CD1c-positive myeloid dendritic cell (primary cell): ENCODE data around the gene MPLKIP.
"Not testable (repeated sequence)": the region's sequence is repeated elsewhere in the genome, so short reads cannot be mapped to it uniquely, and the experiment has no call there.

Source experiments
- DNase-seq: peaks from one replicate; pipeline ENCODE4 v3.0.0-alpha.2; 2016; ENCODE audit errors: extremely low spot score

Gene MPLKIP

DNA sequence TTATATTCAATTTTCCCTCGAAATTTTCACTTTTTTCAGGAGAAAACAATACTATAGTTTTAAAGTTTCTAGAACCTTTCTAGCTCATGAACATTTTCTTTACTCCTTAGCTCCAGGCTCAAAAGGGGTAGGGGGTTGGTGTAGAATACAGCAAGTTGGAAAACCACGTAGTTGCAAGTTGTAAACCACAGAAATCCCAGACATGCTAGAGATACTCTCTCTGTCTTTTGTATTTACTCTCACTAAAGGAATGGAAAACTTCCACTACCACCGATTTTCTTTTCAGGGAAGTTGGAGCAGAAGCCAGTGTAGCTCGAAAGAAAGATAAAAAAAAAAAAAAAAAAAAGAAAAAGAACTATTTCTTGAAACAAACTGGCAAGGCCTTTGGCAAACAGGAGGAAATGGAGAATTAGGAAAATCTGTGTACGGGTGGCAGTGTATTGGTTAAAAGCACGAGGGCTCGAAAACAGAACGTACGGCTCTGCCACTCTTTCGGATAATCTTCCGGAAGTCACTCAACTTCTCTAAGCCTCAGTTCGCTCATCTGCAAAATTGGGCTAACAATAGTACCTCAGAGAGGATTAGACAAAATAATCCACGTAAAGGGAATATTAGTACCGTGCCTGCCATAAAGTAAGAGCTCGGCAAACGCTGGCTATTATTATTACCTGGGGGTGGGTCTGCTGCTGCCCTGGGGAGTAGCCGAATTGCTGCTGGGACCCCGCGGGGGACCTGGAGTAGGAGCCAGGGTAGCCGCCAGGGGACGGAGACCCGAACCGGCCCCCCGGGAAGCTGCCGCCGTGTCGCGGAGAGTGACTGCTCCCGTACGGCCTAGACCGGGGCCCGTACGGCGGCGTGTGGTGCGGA is 628 bp downstream of the MPLKIP start:
- DNase-seq = peak; percentile 46

DNA sequence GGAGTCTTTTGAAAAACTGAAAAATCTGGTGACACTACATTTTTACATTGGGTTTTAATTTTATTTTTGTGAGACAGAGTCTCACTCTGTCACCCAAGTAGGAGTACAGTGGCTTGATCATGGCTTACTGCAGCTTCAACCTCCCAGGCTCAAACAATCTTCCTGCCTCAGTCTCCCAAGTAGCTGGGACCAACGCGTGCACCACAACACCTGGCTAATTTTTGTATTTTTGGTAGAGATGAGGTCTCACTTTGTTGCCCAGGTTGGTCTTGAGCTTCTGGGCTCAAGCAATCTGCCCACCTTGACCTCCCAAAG is 11.5 kb downstream of the MPLKIP start:
- no peak for DNase-seq

DNA sequence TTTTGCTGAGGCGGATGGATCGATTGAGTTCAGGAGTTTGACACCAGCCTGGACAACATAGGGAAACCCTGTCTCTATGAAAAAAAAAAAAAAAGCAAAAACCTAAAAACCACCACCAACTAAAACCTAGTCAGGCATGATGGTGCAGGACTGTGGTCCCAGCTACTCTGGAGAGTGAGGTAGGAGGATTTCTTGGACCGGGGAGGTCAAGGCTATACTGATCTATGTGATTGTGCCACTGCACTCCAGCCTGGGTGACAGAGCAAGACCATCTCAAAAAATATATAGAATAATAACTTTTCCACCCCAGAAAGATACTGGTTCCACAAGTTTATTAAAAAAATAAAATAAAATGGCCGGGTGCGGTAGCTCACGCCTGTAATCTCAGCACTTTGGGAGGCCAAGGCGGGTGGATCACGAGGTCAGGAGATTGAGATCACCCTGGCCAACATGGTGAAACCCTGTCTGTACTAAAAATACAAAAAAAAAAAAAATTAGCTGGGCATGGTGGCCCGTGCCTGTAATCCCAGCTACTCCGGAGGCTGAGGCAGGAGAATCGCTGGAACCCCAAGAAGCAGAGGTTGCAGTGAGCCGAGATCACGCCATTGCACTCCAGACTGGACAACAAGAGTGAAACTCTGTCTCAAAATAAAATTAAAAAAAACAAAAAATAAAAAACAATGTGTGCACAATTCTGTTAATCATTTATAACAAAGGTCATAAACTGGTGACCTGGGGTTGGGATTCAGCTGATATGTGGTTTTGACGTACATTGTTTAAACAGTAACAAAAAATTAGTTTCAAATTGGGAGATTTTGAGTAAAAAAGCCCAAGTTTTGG is 12.1 kb downstream of the MPLKIP start:
- not testable (repeated sequence) for DNase-seq

DNA sequence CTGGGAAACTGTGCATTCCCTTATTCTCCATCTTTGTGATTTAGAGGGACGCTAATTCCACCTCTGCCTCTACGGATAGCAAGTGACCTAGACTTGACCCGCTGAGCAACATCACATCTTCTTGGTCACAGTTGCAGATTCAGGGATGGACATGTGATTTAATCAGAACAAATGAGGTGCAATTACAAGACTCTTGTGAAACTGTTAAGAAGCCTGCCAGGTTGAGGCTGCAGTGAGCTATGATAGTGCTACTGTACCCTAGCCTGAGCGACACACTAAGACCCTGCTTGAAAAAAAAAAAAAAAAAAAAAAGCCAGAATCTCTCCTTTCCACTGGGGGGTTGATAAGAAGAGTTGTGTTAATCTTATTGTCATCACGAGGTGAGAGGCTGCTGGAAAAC is 14.4 kb downstream of the MPLKIP start:
- no peak for DNase-seq

DNA sequence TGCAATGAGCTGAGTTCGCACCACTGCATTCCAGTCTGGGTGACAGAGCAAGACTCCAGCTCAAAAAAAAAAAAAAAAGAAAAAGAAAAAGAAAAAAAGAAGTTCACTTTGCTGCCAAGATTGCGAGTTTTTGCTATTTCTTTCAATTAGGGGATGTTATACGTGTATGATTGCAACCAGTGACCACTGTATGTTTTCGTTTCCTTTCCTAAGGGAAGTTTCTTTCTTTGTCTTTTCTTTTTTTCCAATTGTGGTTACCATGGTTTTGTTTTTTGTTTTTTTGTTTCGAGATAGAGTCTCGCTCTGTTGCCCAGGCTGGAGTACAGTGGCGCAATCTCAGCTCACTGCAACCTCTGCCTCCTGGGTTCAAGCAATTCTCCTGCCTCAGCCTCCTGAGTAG is 16.2 kb downstream of the MPLKIP start:
- DNase-seq = not testable (repeated sequence)

DNA sequence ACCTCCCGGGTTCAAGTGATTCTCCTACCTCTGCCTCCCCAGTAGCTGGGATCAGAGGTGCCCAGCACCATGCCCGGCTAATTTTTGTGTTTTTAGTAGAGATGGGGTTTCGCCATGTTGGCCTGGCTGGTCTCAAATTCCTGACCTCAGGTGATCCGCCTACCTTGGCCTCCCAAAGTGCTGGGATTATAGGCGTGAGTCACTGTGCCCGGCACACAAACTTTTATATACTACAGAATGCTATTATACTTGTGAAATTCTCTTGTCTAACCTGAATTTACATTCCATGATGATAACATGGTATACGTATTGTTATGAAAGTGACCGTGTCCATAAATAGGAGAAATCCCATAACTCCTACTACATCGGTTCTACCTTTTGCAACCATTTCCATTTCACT is 17.2 kb downstream of the MPLKIP start:
- not testable (repeated sequence) for DNase-seq

DNA sequence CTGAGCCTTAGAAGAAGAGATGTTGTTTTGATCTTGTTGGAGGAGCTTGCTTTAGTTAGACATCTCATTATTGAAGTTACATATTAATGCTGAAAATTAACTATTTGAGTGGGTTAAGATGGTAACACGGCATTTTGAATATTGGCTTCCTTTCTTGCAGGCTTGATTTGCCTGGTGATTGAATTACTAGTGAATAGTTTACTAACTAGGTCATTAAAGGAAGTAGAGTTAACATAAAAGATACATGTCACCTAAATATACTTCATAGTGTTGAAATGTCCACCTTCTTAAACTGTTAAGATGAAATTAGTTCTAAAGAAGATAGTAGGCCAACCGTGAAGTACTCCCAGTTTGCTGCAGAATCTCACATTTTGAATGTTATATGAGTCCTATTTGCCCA is 18.5 kb downstream of the MPLKIP start:
- no peak for DNase-seq

DNA sequence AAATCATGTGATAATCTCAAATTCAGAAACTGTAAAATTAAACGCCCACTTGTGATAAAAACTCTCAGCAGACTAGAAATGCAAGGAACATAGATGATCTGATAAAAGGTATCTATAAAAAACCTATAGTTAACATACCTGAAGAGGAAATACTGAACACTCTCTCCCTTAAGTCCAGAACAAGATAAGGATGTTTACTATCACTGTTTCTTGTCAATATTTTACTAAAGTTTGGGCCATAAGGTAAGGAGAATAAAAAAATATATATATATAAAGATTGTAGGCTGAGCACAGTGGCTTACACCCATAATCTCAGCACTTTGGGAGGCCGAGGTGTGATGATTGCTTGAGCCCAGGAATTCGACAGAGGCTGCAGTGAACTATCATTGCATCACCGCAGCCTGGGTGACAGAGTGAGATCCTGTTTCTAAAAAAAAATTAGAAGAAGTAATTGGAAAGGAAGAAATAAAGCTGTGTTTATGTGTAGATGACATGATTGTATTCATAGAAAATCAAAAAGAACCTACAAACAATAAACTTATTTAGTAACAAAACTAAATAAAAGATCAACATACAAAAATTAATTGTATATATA is 28.4 kb downstream of the MPLKIP start:
- no peak for DNase-seq

DNA sequence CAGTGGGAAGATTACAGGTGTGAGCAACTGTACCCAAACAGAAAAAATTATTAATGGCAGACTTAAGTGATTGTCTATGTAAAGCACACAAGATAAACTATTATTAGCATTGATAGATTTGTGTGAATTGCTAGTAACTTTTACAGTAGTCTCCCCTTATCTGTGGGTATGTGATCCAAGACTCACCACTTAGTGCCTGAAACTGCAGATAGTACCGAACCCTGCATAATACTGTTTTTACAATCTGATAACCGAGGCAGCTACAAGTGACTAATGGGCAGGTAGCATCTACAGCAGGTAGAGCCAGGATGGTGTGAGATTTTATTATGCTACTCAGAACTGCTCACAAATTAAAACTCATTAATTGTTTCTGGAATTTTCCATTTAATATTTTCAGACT is 31.5 kb downstream of the MPLKIP start:
- DNase-seq = no peak

DNA sequence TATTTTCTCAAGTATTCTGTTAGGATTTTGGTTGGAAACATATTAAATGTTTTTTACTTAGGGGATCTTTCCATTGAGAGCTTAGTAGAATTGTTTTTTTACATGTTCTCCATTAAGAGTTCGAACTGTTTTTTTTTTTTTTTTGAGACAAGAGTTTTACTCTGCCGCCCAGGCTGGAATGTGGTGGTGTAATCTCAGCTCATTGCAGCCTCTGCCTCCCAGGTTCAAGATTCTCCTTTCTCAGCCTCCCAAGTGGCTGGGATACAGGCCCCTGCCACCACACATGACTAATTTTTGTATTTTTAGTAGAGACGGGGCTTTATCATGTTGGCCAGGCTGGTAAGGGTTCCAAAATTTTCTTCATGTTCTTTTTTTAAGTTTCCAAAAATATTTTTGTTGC is 33.2 kb downstream of the MPLKIP start:
- DNase-seq = no peak

DNA sequence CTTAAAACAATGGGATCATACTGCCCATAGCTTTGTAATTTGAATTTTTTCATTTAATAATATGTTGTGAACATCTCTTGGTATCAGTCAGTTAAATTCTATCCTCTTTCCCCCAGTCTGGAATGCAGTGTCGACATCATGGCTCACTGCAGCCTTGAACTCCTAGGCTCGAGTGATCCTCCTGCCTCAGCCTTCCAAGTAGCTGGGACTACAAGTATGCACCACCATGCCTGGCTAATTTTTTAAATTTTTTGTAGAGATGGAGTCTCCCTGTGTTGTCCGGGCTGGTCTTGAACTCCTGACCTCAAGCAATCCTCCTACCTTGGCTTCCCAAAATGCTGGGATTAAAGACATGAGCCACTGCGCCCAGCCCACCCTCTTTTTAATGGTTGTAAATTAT is 34.6 kb downstream of the MPLKIP start:
- DNase-seq = no peak

DNA sequence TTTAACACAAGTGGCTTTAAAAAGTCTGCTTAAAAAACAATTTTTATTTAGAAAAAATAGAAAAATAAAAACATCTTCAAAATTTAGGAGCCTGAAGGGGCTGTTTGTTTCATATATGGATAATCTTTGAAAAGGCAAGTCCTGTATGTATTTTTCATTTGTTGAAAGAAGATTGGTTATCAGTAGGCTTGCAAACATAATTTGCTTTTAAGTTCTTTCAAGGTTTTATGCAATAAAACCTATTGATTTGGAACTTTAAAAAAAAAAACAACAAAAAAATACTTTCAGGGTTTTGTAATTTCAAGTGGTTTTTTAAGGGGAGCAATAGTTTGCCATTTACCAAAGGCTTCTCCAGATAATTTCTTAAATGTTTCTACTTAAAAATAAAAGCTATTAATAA is 35.6 kb downstream of the MPLKIP start:
- no peak for DNase-seq

DNA sequence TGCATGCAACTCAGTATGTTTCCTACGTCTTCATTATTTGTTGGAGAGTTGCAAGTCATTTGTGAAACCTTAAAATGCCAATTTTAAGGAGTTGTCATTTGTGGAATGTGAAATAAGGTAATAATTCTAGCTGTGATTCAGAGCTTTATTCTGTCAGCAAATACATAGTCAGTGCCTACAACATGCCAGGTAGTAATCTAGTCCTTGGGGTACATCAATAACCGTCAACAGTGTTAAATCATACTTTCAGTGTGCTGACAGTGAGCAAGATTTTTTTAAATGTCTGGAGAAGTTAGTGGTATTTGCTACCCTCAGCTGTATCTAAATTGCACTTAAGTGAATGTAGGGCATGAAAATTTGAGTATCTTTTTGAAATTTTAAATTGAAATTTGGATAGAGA is 36.7 kb downstream of the MPLKIP start:
- no peak for DNase-seq

DNA sequence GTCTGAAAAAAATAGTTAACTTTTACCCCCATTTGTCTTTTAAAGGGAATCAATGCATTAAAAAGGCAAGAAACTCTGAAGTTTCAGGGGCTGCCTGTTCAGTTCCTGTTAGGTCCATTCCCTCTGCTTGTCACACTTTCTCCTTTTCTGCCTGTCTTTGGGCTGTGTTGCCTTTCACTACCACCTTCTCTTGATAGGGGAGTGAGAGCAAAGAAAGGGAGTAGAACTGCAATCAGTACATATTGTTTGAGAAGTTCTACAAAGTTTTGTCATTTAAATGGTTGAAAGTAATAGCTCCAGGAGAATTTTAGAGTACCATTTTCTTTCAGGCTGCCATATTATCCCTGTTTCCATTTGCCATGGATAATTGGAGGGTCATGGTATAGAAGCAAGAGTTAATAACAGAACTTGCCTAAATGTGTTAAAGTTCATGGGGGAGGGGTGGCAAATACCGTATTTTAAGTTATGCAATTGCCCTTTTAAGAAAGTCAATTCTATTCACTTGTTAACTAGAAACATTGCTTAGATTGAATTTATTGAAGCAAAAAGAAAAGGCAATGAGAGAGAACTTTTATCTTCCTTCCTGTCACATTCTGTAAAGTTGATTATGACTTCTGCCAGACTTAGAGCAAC is 38.6 kb downstream of the MPLKIP start:
- no peak for DNase-seq

DNA sequence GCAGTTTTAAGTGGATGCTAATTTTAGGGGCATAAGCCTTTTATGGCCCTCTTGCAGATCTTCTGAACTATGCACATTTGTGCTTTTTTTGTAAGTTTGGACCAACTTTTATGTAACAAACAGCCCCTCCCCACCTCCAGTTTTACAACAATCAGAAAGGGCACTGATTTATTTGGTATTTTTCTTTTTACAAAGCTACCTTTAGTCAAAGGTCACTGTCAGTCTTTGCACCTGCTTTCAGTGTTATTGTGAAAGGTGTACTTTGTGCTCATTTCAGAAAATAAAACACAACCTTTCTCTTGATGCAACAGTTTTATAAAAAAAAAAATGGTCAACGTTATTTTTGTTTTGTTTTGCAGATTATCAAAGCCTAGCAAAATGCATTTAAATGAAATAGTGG is 39.2 kb downstream of the MPLKIP start:
- DNase-seq = no peak

DNA sequence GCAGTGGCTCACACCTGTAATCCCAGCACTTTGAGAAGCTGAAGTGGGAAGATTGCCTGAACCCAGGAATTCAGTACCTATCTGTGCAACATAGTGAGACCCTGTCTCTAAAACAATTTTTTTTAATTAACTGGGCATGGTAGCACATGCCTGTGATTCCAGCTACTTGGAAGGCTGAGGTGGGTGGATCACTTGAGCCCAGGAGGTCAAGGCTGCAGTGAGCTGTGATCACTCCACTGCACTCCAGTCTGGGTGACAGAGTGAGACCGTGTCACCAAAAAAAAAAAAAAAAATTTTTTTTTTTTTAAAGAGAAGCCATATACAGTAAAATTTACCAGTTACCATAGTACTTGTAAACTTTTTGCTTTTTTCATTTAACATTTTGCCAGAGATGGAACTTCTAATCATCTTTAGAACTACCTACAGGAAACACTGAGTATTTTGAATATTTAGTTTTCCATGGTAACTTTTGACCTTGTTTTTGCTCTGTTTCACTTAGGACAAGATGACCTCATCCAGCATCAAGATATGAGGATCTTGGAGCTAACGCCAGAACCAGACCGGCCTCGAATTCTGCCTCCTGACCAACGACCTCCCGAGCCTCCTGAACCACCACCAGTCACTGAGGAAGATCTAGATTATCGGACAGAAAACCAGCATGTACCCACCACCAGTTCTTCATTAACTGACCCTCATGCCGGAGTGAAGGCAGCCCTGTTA is 40.6 kb downstream of the MPLKIP start:
- no peak for DNase-seq

DNA sequence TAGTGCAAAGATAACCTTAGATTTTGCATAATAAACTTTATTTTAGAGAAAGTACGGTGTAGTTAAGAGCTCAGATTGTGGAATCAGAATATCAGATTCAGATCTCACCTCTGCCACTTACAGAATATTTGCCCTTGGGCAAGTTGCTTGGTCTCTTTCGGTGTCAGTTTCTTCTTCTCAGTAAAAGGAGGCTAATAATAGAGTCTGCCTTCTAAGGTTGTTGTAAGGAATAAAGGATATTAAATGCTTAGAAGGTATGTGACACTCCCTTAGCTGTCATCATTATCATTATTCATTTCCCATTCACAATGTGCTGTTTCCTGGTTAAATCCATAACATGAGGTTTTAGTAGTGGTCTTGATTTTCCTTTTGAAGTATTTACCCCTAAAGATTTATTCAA is 42.2 kb downstream of the MPLKIP start:
- no peak for DNase-seq

DNA sequence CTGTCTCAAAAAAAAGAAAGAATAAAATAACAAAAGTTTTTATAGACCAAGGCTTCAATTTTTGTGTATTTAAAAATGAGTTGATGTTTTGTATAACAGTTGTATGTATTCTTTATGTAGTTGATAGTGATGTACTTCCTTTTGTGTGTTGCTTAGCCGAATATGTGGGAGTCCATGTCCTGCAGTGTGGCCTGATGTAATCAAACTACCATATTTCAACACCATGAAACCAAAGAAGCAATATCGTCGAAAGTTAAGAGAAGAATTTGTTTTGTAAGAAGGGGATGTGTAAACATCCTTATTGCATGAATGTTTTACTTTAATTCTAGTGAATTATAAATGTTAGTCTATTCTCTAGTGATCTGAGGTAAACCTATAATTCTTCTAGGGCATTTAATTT is 56.6 kb downstream of the MPLKIP start:
- peak; percentile 76 for DNase-seq
